Metanephros (tissue), 1 donor: ENCODE measurements around the gene TMEM254. TPM values are rescaled to one million over a fixed set of nuclear protein-coding genes. Genes with fewer than 3 reads are reported as not detected.

Experiments
- total RNA-seq: library from RNA; depleted of rRNA; stranded (reverse); fragments of >200 nt; gene quantifications from one replicate; pipeline ENCODE4 v1.2.3, GENCODE V29; 2014

Gene TMEM254, protein sequence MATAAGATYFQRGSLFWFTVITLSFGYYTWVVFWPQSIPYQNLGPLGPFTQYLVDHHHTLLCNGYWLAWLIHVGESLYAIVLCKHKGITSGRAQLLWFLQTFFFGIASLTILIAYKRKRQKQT
- total RNA-seq = 22.7 TPM

GRCh38 chr10:80078448-80079311 is at the start of gene TMEM254:
Gene TMEM254, plus strand, starts transcription at chr10:80078665. Its CDS starts 35 bp downstream, at chr10:80078700.

DNA sequence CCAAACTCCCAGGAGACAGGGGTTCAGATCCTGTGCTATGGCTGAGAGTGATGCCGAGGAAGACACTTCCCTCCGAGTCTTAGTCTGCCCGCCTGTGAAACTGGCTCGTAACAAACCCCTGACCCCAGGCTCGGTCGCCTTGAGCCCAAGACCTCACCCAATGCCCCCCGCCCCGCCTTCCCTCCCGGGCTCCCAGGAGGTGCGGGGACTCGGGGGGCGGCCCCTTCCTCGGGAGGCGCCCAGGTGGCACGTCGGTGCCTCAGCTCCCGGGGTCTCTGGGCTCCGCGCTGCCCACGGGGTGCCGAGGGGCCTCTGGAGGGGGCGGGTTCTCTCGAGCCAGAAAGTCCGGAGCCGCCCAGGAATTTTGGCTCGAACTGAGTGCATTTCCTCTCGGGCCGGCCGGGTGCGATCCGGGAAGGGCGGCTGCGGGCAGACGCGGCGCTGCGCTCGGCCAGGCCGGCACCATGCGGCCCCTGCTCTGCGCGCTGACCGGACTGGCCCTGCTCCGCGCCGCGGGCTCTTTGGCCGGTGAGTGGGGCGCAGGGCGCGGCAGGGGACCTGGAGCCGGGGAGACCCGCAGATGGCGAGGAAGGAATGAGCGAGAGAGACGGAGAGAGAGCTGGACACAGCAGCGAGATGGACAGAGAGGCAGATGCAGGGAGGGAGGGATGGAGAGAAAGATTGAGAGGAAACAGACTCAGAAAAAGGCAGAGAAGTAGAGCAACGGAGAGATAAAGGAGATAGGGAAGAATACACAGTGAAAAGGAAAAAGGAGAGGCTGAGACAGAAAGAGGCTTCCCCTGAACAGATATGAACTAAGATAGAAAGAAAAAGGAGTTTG is 54.1 kb downstream of the TMEM254 start, which contains the start of gene PLAC9:
TSS of gene PLAC9 (plus strand) at position 432 of the 841 bp plus-strand sequence. CDS start at position 465, 33 bp downstream.

Other genes starting within 250 kb of the TMEM254 start
- 0.53 TPM for gene SFTPD, start 129.6 kb upstream of the TMEM254 start, total RNA-seq
- gene PLAC9, start 54.1 kb downstream of the TMEM254 start, total RNA-seq = 20.4 TPM
- 96.7 TPM for gene ANXA11, start 126.9 kb downstream of the TMEM254 start, total RNA-seq
- 0.47 TPM for gene MAT1A, start 211.0 kb downstream of the TMEM254 start, total RNA-seq